ENCODE measurements around the gene MAGI3.

MAGI3 gene

GRCh38 chr1:113389953-113390834, at the start of gene MAGI3:
TSS of gene MAGI3 (plus strand) at chr1:113390515. CDS start at chr1:113391034, 519 bp downstream.
- DNase-seq, result peak; percentile 91

DNA sequence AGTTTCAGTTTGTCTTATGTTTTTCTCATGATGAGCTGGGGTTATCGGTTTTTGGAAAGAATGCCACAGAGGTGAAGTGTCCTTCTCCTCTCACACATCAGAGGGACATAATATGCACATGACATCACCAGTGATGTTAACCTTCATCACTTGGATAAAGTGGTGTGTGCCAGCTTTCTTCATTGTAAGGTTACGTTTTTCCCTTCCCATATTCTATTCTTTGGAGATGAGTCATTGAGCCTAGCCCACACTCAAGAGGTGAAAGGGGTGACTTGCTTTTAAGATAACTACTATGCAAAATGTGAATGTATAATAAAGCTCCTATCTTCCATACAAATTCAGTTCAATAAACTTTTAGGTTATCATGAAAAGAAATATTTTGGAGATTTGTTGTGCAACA, 36.7 kb upstream of the MAGI3 start:
- no peak for DNase-seq

DNA sequence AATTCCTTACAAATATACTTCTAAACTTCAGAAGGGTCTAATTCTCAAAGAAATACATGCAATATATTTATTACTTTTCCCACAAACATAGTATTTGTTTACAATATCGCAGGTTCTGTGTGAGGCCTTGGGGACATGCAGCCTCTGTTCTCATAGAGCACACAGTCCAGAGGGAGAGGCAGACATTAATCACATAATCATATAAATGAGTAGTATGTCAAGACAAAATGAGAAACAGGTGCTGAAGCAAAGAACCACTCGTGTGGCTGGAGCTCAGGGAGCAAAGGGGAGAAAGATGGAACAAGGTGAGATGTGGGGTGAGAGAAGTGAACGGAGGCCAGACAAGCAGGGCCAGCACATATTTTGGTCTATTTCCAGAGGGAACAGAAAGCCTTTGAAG, 26.4 kb upstream of the MAGI3 start:
- DNase-seq, result no peak

- DNase-seq, result no peak
Observed at GRCh38 chr1:113369040-113369439, 21.3 kb upstream of the MAGI3 start.

DNA sequence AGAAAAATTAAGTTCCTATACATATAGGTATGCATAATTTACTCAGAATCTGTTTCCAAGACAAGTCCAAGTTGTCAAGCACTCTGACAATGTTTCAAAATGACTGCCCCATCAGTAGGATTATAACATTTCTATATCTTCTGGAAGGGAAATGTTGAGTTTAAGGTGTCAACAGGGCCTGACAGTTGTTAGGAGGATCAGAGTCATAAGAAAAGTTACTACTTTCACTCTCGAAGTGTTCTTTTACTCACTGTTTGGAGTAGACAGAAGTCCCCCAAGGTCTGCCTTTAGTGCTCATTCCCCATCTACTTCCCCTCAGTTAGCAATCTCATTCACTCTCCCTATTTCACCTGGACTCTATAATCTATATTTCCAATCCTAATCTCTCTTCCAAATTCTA, 20.6 kb upstream of the MAGI3 start:
- no peak for DNase-seq

DNA sequence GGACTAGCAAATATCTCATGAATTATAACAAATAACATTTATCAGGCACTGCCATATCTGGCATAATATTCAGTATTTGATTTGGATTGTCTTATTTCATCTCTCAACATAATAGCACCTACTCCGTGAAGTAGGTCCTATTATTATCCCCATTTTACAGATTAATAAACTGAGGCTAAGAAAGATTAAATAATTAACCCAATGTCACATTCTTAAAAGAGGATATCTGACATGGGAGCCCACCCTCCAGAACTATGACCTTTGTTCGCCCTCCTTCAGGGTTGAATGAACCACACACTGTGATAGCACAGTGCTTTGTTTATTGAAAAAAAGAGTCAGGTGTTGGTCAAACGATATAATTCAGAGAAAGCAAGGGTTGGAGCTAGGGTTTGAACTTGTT, 19.4 kb upstream of the MAGI3 start:
- no peak for DNase-seq

- no peak for DNase-seq
Observed at GRCh38 chr1:113372546-113372945, 17.8 kb upstream of the MAGI3 start.

DNA sequence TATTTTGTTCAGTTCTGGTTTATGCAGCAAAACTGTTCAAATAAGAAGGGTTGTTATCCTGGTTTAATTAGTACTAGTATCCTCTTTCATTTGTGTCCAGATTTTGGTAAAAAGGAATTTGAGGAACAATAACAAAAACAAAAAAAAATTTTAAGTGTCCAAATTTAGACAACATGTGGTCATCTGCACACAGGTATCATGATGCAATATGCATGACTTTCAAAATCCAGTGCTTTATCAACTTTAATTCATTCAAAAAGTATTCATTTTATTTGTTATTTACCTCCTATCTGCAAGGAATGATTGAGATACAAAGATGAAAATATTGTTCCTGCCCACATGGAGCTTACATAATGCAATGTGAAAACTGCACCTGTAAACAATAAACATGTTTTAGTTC, 16.7 kb upstream of the MAGI3 start:
- DNase-seq, result no peak

GRCh38 chr1:113375878-113376277, 14.4 kb upstream of the MAGI3 start:
- DNase-seq, result no peak

- DNase-seq, result no peak
Observed at GRCh38 chr1:113380075-113380474, 10.2 kb upstream of the MAGI3 start.

- no peak for DNase-seq
Observed at GRCh38 chr1:113388017-113388620, 2.2 kb upstream of the MAGI3 start.

- no peak for DNase-seq
Observed at GRCh38 chr1:113388621-113389358, 1.5 kb upstream of the MAGI3 start.

DNA sequence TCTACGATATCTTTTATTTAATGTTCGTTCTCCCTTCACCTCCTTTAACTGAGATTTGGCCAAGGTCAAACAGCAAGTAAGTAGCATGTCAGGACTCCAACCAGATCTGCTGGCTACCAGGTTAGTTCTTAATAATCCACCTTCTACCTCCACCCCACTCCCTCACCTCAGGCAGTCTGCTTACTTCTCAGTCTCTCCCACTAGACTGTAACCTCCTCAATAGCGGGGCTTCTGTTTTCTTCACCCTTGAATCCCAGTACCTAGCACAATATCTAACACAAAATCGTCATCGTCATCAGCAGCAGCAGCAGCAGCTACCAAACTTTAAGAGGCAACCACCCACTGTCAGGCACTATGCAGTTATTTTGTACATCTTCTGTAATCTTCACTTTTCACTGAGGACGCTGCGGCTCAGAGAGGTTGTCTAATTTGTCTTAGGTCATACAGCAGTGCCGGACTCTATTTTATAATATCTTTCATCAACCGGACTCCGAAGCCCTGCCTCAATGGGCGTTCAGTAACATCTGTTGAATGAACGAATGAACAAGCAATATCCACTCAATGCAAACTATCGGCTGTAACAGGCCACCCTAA, 859 bp upstream of the MAGI3 start:
- DNase-seq, result no peak

DNA sequence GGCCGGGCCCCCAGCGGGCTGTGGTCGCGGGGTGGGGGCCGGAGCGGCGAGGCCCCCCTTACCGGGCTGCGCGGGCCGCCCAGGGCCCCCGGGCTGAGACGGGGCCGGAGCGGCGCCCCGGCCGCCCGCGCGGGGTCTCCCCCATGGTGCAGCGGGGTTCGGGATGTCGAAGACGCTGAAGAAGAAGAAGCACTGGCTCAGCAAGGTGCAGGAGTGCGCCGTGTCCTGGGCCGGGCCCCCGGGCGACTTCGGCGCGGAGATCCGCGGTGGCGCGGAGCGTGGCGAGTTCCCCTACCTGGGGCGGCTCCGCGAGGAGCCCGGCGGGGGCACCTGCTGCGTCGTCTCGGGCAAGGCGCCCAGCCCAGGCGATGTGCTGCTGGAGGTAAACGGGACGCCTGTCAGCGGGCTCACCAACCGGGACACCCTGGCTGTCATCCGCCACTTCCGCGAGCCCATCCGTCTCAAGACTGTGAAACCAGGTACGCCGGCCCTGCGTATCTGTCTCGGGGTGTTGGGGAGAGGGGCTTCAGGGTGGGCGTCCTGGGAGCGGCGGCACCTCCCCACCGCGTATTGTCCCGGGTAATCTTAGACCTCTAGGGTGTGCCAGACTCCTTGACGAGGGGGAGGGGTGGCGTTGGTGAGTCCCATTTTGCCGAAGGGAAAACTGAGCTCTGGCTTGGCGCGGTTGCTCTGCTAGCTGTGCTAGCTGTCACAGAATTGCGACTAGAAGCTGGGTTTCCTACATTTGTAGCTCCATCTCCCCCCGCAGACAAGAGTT, 745 bp downstream of the MAGI3 start:
- peak; percentile 20 for DNase-seq

DNA sequence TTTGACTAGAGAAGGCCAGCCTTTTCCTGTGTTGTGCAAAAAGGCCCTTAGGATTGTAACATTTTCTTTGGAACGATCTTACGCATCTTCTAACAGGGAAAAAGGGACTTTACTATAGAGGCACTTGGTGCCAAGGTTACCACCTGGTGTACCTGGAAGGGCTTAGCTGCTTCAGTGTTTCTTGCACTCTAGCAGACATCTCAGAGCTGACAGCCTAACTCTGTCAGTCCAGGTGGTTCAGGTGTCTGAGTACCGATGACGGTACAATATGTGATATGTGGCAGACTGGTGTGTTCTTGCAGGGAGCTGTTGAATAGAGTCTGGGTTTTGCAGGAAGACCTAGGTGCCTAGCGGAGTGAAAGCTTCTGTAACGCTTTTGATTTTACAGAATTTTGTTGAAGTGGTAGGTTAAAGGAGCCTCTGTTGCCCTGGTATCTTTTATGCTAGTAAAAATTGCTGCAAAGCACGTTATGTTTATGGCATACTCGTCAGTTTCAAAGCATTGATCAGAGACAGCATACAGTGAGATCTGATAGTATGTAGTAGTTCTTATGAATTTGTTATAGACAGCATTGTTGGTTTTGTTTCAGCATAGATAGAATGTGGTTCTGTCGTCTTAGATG, 1.4 kb downstream of the MAGI3 start:
- DNase-seq, result peak; percentile 14

GRCh38 chr1:113392541-113393128, 2.3 kb downstream of the MAGI3 start:
- DNase-seq, result no peak

GRCh38 chr1:113394043-113394862, 3.9 kb downstream of the MAGI3 start:
- DNase-seq, result no peak

DNA sequence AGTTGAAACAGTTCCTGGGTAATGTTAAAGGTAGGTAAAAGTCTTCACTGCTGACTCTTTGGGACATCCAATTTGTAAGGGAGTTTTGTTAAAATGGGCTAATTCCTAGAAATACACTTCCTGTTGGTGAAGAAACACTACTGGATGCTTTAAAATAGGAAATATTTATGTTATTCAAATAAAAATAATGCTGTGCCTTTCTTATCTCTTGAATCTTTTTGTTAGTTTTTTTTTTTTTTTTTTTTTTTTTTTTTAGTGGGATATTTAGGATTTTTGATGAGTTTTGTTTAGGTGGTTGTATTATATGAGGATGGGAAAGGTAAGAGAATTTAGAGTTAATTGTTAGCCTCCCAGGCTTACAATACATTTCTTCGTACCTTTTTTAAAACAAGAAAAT, 4.5 kb downstream of the MAGI3 start:
- no peak for DNase-seq

GRCh38 chr1:113396102-113396501, 5.8 kb downstream of the MAGI3 start:
- DNase-seq, result no peak

DNA sequence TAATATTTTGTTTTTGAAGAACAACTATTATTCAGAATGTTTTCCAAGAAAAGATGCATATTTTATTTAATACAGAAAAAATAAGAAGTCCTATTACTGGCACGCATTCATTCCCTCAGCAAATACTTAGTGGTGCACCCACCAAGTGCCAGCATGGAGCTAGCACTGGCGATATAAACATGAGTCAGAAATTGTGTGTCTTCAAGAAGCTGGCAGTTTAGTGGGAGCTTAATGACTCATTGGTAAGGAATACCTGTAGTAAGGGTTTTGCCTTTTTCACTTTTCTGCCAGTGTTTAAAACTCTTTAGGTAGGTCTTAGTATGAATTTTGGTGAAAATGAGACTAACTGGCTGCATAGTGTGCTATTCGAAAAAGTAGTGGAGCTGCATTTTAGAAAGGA, 6.3 kb downstream of the MAGI3 start:
- DNase-seq, result no peak

DNA sequence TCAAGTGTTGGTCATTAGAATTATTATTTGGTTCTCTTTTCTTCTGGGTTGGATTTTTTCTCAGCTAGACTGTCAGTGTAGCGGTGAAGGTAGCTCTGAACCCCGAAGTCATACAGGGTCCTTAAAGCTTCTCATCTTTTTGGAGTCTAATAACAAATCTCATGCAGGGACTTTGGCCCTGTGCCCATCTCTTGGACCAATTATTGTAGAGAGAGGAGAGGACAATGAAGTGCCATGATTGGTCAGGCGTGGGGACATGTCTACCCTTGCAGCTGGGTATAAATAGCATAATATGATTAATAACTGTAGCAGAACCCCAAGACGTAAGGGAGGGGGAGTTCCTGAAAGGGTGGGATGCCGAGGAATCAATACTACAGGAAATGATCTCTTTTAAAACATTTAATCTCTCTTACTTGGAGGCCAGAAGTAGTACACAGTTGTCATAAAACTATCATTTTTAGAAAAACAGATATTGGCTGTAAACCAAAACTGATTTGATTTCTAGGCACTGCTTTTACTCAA, 8.8 kb downstream of the MAGI3 start:
- DNase-seq, result no peak

Data from CD4-positive, alpha-beta T cell treated with Interleukin-4 for 4 hours (primary cell).